ENCODE data around the gene CYP8B1. TPM values are rescaled to one million over a fixed set of nuclear protein-coding genes. Genes with fewer than 3 reads are reported as not detected.

Gene CYP8B1
- total RNA-seq, 1 donor from 2014 or later = not detected

DNA sequence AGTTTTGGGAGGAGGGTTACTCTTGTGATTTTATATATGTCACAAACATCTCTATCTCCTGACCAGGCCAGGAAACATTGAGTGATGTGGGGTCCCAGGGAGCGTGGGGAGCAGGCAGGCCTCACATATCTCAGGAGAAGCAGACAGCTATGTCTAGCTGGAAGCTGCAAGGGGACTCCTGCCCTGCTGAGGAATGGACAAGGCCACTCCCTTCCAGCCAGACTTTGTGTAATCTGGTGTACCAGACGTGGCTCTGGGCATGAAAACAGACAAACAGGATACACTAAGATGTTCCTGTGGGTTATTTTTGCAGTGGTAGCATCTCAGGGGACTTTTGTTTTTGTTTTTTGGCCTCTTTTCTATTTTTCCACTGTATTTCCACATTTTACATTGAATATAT lies 23.2 kb downstream of the CYP8B1 start:
- no peak for DNase-seq

DNA sequence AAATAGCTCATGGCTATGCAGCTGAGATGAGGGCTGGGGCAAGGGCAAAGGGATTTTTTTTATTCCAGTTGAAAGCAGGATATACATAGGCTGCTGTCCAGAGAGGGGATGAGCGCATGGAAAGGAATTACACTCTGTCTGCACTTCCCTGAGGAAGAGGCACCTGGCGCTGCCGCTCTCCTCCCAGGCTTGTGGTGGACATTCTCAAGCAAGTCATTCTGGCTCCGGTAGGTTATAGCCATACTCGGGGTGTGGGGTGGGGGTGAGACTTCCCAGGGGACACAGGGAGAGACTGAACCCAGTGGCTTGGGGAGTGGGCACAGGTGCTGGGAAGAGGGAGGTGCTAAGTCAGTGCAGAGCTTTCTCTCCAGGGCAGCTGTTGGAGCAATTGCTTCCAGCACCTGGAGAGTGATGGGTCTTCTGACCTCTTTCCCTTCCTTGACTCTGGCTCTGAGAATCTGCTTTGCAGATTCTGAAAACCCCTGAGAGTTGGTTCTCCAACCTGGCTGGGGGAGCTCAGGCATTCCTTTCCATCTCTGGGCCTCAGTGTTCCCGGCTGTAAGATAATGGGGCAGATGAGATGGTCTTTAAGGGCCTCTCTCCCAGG lies 24.3 kb downstream of the CYP8B1 start:
- no peak for DNase-seq

DNA sequence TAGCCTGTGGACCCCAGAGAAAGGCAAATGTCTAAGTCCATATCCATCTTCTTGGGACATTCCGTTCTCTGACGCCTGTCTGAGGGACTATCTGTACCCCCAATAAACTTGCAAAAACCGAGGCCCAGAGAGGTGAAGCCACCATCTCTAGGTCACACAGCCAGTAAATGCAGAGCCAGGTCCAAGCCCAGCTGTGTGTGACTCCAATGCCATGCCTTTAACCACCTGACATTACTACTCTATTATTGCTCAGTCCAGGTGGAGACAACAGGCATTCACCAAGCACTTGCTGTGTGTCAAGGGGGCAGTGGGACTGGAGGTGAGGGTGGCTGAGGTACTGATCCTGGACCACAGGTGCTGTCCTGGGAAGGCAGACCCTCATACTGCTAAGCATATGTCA lies 25.4 kb downstream of the CYP8B1 start:
- no peak for DNase-seq

GRCh38 chr3:42849017-42849416 lies 26.7 kb downstream of the CYP8B1 start:
- no peak for DNase-seq

DNA sequence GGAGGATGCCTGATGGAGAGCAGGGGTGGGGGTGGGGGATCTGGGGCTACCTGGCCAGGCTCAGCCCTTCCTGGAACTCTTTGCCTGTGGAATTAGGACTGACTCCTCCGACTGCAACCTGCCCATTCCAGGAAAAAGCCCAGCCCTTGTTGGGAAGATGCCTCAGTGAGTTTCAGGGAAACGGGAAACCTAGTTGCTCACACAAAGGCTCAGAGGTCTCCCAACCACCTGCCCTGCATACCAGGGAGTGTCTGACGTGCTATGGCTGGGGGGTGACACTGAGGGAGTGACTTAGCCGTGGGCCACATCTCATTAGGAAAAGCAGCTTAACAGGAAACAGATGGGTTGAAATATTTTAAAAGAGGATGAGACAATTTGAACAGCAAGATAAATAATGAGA lies 27.9 kb downstream of the CYP8B1 start:
- peak; percentile 9 for DNase-seq

GRCh38 chr3:42846685-42847522 lies 28.8 kb downstream of the CYP8B1 start:
- DNase-seq = no peak

GRCh38 chr3:42844815-42845214 lies 30.9 kb downstream of the CYP8B1 start:
- DNase-seq = no peak

- DNase-seq = no peak
Observed at GRCh38 chr3:42844412-42844713, 31.3 kb downstream of the CYP8B1 start.

GRCh38 chr3:42843713-42844411 lies 31.8 kb downstream of the CYP8B1 start:
- DNase-seq = peak; percentile 20

- no peak for DNase-seq
Observed at GRCh38 chr3:42841332-42841731, 34.3 kb downstream of the CYP8B1 start.

DNA sequence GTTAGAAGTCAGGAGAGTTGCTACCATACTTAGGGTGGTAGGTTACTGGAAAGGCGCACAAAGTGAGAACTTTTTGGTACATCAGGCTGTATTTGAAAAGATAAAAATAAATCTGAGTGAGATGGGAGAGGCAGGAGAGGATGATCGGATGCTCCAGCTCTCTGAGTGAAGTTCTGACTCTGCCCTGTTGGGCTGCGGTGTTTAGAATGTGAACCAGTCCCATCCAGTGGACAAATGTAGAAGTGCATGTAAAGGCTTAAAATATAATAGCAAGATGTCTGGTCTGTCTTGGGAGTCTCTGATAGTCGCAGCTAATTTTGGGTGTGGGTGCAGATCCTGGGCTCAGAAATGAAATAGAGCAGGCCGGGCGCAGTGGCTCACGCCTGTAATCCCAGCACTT lies 36.1 kb downstream of the CYP8B1 start:
- peak; percentile 74 for DNase-seq

GRCh38 chr3:42838571-42838970 lies 37.1 kb downstream of the CYP8B1 start:
- DNase-seq = no peak

GRCh38 chr3:42836150-42837123 lies 39.2 kb downstream of the CYP8B1 start:
- no peak for DNase-seq

DNA sequence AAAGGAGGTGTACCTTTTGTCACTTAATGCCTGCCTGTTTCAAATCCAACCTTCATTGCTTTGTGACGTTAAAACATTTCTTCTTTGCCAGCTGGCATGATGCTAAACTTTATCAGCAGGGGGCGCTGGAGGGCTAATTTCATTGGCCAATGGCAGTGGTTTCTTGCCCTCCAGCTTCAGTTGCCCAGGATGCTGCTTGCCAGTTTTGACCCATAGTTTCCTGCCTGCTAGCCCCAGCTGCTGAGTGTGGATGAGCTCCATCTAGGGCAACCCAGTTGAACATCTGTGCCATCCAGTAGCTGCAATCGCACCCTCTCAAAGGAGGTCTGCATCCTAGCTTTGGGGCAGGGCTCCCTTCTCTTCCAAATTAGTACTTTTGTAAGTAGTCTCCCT lies 44.4 kb downstream of the CYP8B1 start:
- no peak for DNase-seq

DNA sequence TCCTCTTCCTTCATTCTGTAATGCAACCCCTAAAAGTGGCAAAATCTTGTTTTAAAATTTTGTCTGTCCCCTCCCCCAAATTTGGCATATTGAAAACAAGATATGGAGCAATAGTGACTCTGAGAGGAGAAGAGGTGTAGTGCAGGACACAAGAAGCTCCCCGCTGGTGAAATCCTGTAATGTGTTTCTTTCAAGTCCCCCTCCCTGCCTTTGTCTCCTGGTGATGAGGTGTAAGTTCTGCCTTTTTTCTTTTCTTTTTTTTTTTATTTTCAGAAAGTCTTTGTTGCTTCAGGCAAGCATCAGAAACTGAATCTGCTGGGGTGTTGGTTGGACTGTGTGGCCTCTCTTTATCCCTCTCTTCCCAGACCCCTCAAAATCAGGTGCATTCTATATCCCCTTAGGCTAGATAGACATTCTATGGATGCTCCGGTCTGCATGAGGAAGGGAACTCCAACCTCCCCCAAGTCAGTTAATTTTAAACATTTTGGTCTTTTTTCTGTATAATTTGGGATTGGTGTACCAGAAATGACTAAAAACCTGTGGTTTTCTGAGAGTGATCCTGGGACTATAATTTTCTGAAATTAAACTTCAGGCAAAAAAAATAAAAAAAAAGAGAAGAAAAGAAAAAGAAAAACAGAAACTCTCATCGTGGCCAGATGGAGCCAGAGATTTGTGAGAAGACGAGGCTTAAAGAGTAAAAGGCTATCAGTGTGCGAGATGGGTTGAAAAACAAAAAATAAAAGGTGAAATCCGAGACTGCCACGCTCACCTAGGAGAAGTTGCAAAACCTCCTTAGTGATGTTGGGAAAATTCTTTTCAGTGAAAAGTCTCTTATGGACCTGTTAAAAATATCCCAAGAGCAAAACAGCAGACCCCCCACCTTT lies 45.0 kb downstream of the CYP8B1 start:
- peak; percentile 8 for DNase-seq

GRCh38 chr3:42829628-42830436 lies 45.8 kb downstream of the CYP8B1 start:
- DNase-seq = no peak

DNA sequence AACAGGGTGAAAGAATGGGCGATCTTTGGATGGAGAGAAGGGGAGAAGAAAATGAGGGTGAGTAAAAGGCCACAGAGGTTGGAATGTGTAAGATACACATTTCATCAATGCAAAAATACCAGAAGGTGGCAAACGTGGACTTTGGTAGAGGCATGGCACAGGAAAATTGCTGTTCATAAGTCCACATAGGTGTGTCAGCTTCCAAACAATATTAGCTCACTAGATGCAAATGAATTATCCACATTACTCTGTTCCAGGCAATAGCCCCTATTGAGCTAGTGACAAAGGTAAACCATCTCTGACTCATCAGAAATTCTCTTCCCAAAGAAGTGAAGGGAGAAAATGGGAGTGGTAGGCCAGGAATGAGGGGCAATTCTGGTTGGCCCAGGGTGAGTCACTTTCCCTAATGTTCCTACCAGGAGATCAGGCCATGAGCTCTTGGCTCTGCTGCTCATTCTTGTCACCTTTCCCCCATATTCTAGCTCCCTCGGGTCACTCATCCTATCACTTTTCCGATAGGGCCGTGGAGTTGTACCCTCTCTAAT lies 46.5 kb downstream of the CYP8B1 start:
- no peak for DNase-seq

DNA sequence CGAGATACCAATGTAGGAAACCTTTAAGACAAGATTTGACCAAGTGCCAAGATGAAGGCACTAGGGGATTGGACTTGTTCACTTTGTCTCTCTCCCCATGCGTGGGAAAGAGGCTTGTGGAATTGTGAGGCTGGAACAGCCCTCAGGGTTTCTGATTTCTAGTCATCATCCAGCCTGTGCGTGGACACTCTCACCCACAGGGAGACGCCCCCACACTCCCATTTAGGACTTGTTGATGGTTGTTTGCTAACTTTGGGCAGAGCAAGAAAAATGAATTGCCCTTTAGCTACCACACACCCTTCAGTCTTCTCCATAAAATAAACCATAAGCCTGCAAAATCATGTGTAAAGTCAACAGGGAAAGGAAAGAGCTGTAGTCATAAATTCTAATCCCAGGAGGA lies 48.0 kb downstream of the CYP8B1 start:
- DNase-seq = no peak

DNA sequence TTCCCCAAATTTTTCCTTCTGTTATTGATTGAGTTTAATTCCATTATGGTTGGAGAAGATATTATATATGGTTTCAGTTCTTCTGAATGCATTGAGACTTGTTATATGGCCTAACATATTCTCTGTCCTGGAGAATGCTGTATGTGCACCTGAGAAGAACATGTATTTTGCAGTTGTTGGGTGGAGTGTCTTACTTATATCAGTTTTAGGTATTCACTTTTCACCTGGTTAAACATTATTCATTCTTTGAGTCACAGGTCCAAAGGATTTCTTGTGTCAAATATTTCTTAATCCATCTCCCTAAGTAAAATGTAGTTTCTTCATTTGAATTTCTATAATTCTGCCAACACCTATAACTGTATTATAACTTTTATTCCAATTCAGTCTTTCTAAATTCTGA lies 48.7 kb downstream of the CYP8B1 start:
- no peak for DNase-seq

DNA sequence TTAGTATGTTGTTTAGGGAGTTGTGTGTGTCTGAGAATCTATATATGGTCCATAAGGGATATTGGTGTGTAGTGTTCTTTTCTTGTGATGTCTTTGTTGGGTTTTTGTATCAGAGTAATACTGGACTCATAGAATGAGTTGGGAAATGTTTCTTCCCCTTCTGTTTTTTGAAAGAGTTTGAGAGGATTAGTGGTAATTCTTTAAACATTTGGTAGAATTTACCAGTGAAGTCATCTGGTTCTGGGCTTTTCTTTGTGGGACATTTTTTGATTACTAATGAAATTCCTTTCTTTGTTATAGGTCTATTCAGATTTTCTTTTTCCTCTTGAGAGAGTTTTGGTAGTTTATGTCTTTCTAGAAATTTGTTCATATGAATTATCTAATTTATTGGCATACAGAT lies 49.5 kb downstream of the CYP8B1 start:
- DNase-seq = no peak
